Measurements from ENCODE around the gene RTBDN.
A peak's percentile ranks its signal among the peaks of the same experiment; 100 is the strongest.
"Not testable (repeated sequence)": the region's sequence is repeated elsewhere in the genome, so short reads cannot be mapped to it uniquely, and the experiment has no call there.

The RTBDN gene

DNA sequence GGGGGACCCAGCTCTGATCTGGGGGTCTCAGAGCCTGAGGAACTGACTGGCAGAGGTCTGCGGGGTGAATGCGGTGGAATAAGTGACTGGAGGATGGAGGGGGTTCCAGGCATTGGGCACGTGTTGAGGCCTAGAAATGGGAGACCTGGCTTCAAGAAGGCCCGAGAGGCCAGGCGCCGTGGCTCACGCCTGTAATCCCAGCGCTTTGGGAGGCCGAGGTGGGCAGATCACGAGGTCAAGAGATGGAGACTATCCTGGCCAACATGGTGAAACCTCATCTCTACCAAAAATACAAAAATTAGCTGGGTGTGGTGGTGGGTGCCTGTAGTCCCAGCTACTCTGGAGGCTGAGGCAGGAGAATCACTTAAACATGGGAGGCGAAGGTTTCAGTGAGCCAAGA, 16.6 kb downstream of the RTBDN start:
- not testable (repeated sequence) for DNase-seq (ENCODE audit: low spot score)

DNA sequence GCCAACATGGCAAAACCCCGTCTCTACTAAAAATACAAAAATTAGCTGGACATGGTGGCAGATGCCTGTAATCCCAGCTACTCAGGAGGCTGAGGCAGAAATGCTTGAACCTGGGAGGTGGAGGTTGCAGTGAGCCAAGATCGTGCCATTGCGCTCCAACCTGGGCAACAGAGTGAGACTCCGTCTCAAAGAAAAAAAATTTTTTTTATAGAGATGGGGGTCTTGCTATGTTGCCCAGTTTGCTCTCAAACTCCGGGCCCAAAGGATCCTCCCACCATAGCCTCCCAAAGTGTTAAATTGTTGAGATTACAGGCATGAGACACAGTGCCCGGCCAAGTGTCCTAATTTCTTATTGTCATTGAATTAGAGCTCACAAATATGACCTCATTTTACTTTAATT, 17.2 kb downstream of the RTBDN start:
- not testable (repeated sequence) for DNase-seq (ENCODE audit: low spot score)

DNA sequence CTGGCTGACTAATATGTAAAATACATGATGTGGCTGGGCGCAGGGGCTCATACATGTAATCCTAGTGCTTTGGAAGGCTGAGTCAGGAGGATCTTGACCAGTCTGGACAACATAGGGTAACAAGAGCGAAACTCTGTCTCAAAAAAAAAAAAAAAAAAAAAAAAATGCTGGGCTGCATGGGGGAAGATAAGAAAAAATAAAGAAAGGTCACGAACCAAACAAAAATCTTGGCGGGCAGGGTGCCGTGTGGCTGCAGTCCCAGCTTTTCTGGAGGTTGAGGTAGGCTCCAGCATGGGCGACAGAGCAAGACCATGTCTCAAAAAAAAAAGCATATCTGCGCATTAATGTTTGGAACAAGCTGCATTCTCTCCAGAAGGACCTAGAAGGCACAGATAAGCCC, 19.3 kb downstream of the RTBDN start:
- DNase-seq (ENCODE audit: low spot score) = no peak

DNA sequence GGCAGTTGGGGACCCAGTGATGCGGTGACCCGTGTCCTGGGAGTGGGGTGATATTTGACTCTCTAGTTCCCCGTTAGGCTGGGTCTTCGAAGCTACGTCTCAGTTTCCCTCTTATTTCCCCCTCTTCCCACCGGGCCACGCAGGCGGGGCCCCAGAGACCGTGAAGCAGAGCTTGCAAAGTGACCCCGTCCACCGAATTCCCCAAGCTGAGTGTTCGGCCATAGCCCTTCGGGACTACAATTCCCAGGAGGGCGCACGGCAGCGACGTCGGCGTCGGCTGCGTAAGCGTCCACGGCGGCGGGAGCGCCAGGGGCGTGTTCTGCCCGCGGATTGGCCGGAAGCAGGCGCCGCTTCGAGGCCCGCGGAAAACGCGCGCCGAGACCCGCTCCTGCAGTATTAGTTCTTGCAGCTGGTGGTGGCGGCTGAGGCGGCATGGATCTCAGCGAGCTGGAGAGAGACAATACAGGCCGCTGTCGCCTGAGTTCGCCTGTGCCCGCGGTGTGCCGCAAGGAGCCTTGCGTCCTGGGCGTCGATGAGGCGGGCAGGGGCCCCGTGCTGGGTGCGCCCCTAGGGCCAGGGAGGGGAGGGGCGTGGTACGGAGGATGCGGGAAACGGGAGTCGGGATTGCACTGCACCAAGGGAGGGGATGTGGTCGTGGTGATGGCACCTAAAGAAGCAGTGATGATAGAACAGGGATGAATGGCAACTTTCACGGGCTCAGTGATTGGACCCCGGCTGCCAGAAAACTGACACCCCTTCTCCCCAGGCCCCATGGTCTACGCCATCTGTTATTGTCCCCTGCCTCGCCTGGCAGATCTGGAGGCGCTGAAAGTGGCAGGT, 27.9 kb downstream of the RTBDN start, which contains the start of gene RNASEH2A:
Gene RNASEH2A (plus strand): TSS at position 343 of the 840 bp plus-strand sequence. CDS start 90 bp downstream, at position 433.
- DNase-seq (ENCODE audit: low spot score) = peak; percentile 94

DNA sequence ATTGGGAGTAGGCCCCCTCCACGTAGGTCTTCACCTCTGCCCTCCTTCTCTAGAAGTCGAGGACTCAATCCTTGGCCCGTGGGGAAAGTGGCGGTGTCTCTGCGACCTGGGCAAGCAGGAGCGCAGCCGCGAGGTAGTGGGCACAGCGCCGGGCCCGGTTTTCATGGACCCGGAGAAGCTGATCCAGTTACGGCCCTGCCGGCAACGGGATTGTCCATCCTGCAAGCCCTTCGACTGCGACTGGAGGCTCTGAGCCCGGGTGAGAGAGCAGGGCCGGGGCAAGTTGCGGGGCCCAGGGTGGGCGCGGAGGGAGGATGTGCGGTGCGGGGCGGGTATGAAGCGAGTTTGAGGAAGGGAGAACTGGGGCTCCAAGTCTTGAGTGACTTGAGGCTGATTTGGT, 30.3 kb downstream of the RTBDN start:
- DNase-seq (ENCODE audit: low spot score) = no peak

DNA sequence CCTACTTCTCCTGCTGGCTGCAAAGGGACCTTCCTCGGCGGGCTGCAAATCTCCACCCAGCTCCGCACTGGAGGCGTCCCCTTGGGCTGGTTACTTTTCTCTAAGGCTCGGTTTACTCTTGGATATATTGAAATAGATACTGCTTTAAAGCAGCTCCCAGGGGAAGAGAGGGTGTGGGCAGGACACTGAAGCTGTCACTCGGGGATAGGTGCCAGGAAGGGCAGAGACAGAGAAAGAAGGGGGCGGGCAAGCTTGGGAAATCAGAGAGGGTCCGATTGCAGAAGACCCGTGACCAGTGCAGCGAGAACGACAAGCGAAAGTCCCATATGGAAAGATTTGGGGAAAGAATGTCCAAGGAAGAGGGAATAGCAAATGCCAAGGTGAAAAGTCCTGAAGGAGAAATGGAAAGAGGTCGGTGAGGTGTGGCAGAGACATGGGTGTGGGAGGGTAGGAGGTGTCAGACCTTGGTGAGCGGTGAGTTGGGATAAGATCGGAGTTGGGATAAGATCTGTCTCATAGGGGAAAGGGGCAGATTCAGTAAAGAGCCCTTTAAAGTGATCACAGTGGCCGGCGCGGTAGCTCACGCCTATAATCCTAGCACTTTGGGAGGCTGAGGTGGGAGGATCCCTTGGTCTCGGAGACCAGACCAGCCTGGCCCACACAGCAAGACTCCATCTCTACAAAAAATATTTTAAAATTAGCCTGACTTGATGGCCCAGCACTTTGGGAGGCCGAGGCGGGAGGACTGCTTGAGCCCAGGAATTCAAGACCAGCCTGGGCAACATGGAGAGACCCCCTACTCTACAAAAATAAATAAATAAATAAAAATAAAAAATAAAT, 31.9 kb downstream of the RTBDN start:
- no peak for DNase-seq (ENCODE audit: low spot score)

DNA sequence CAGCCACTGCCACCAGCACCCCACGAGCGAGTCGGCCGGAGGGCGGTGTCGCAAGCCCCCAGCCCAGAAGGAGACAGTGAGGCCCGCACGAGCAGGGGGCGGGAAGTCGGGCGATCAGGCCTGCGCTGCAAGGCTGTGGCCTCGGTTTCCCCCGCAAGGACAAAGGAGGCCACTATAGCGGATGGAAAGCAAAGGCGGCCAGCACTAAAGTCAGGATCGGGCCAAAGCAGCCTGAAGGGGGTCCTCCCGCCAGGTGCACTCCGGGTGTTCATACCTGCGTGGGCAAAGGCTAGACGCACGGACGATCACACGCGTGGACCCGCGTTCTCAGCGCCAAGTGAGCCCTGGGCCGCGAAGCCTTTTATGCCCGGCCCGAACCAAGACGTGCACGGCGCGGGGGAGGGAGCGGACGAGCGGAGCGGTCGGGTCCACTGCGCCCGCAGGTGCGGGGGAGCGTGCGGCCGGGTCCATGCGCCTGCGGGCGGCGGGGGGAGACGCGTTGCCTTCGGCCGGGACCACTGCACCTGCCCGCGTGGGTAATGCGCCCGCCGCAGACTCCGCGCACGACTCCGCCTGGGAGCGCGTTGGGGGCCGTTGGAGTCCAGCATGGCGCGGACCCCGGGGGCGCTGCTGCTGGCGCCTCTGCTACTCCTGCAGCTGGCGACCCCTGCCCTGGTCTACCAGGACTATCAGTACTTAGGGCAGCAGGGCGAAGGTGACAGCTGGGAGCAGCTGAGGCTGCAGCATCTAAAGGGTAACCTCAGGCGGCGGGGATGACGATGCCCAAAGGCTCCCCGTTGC, 32.7 kb downstream of the RTBDN start, which contains the start of the genes PRDX2 and THSD8:
Gene PRDX2 (minus strand): TSS at position 335 of the 801 bp plus-strand sequence. CDS start 539 bp downstream, outside the sequence.
Gene THSD8 (plus strand): TSS at position 604 of the 801 bp plus-strand sequence. CDS start 3 bp downstream, at position 607.
- peak; percentile 90 for DNase-seq (ENCODE audit: low spot score)

DNA sequence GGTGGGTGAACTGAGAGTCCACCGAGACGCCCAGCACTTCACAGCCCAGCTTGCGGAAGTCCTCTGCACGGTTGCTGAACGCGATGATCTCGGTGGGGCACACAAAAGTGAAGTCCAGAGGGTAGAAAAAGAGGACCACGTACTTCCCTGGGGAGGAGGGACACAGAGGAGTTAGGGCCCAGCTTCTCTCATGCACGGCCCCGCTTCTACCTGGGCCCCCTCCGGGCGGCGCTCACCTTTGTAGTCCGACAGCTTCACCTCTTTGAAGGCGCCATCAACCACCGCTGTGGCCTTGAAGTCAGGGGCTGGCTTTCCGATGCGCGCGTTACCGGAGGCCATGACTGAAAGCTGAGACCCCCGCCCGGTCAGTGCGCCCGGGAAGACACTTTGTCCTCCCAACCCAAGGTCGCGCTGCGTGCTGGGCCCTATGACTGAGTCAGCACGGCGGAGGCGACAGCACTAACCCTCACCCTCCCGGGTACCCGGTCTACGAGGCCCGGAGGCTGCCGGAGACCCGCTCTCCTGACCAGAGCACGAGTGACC, 33.4 kb downstream of the RTBDN start:
- peak; percentile 65 for DNase-seq (ENCODE audit: low spot score)

DNA sequence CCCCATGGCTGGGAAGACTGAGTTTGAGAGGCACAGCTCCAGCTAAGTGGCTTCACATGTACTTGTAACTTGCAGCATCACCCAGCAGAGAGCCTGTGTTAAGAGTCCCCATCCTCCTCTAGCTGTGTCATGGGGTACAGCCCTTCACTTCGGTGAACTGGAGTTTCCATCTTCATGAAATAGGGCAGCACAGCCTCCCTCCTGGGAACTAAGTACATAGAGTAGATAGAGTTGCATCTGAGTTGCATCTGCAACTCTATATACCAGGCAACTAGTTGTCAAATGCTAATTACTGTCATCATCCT, 34.0 kb downstream of the RTBDN start:
- DNase-seq (ENCODE audit: low spot score) = no peak

DNA sequence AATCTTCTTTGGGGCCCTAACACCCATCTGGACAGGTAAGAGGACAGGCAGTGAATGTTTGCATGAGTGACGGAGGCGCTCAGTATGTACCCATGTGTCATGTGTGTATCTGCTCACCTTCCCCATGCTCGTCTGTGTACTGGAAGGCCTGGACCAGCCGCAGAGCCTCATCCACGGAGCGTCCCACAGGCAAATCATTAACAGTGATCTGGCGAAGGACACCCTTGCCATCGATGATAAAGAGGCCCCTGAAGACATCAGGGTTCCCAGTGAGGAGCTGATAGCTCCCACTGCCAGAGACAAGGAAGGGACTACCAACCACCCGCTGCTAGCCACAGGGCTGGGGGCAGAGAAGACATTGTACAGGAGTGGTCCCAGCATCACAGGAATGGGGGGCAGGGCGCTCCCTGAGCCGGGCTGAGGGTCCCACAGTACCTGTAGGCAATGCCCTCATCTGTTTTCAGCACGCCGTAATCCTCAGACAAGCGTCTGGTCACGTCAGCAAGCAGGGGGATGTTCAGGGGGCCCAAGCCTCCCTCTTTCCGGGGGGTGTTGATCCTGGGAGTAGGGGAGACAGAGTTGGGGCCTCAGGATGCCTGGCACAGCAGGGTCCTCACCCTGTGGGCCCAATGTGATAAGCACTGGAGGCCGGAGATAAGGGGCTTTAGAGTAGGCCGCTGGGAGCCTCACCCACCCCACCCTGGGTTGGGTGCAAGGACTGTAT, 34.5 kb downstream of the RTBDN start:
- no peak for DNase-seq (ENCODE audit: low spot score)

DNA sequence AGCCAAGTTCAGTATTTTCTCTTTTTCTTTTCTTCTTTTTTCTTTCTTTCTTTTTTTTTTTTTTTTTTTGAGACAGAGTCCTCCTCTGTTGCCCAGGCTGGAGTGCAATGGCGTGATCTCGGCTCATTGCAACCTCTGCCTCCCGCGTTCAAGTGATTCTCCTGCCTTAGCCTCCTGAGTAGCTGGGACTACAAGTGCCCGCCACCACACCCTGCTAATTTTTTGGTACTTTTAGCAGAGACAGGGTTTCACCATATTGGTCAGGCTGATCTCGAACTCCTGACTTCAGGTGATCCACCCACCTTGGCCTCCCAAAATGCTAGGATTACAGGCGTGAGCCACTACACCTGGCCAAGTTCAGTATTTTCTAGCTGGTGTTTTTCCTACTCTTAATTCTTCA, 36.8 kb downstream of the RTBDN start:
- not testable (repeated sequence) for DNase-seq (ENCODE audit: low spot score)

DNA sequence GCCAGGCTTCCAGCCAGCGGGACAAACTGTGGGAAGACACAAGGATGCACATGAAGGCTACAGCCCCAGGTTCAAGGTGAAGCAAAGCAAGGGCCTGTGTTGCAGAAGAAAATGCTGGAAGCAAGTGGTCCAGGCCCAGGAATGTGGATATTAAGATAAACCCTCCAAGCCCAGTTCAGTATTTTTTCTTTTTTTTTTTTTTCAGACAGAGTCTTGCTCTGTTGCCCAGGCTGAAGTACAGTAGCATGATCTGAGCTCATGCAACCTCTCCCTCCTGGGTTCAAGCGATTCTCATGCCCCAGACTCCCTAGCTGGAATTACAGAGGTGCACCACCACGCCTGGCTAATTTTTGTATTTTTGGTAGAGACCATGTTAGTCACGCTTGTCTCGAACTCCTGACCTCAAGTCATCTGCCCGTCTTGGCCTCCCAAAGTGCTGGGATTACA, 37.2 kb downstream of the RTBDN start:
- DNase-seq (ENCODE audit: low spot score) = no peak

DNA sequence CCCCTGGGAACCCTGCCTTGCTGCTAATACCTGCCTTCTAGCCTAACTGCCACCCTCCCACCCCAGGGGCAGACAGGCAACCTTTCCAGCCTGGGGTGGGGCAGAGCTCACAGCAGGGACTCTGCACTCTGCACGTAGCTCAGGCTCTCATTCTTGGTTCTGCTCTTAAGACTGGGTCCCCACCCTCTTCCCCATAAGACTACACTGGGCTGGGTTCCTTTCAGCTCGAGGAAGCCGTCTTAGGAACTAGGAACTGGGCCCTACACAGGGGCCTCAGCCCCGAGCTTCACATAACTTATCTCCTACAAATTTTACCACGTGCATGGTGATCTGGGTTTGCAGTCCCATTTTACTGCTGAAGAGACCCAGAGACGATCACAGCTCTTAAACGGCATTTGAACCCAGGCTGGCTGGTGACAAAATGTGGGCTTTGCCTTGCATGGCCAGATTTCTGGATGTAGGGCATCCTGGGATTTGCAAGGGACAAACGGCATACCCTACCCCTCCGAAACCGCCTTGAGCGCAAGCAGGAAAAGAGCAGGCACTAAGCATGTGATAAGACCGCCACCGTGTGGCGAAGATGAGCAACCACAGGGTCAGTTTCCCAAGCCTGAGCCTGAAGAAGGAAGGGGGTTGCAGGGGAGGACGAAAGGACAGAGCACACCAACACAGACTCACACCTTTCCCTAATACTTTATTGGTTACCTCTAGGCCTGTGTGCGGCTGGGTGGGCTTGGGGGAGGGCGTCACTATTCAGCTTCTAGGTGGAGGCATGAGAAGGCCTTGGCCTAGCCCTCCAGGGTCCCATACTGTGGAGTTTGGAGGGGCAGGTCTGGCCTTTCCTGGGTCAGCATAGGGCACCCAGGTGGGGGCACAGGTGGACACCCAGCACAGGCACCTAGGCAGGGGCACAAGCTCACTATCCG, 38.0 kb downstream of the RTBDN start:
- peak; percentile 87 for DNase-seq (ENCODE audit: low spot score)

DNA sequence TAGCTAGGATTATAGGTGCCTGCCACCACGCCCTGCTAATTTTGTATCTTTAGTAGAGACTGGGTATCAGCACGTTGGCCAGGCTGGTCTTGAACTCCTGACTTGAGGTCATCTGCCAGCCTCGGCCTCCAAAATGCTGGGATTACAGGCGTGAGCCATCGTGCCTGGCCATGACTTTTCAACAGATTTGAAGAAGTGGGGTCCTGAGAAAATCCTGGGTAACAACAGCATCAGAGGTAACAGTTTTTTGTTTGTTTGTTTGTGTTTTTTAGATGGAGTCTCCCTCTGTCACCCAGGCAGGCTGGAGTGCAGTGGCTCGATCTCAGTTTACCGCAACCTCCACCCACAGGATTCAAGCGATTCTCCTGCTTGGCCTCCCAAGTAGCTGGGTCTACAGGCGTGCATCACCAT, 39.4 kb downstream of the RTBDN start:
- no peak for DNase-seq (ENCODE audit: low spot score)

DNA sequence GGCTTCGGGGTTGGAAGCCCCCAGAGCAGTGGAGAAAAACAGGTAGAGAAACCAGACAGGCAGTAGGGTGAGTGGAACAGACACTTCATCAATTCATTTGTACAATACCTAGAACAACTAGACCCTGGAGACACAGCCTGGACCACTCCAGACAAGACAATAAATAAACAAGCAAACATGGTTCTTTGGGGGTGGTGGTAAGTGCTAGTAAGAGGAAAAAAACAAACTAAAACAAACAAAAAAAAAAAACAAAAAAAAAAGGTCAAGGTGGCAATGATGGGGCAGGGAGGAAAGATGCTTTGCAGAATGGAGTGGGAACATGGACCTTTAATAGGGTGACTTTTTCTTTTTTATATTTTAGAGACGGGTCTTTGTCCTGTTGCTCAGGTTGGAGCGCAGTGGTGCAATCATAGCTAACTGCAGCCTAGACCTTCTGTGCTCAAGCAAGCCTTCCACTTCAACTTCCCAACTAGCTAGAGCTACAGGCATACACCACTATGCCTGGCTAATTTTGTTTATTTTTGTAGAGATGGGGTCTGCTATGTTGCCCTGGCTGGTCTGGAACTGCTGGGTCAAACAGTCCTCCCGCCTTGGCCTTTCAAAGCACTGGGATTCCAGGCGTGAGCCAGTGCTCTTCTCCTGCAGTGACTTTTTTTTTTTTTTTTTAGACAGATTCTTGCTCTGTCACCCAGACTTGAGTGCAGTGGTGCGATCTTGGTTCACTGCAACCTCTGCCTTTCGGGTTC, 40.0 kb downstream of the RTBDN start:
- DNase-seq (ENCODE audit: low spot score) = no peak

DNA sequence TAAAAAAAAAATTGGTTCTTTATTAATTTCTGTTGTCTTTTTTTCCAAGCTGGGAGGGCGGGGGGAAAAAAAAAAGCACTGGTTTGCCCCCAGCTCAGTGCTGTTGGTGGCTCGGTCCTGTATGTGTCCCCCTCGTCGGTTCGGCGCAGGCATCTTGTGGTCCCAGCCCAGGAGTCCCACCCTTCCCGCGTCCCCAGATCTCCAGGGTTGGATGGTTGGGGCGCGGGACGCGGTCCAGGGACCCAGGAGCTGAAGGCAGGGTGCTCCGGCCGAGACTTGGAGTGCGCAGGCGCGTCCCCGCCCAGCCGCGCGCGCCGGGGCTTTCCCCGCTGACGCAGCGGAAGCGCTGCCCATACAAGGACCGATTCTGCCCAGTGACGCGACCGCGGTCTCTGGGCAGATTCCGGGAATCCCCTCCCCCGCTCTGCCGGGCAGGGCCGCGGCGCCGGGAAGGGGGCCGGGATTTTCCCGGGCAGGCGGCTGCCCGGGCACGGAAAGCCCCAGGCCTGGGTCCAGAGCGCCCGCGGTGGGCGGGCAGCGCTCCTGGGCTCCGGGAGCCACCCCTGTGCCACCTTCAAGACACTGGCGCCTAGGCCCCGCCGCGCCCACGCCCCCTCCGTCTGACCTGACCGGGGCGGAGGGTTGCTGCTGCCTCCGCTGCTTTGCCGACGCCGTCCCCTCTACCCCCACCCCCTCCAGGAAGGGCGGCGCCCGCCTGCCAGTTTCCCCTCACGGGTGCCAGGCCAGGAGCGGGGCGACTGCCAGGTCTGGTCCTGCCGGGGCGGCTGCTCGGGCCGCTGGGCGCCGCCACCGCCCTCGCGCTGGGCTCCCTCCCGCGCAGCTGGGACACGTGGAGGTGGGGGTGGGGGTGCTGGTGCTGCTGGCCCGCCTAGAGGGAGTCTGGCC, 40.8 kb downstream of the RTBDN start:
- DNase-seq (ENCODE audit: low spot score) = peak; percentile 95

DNA sequence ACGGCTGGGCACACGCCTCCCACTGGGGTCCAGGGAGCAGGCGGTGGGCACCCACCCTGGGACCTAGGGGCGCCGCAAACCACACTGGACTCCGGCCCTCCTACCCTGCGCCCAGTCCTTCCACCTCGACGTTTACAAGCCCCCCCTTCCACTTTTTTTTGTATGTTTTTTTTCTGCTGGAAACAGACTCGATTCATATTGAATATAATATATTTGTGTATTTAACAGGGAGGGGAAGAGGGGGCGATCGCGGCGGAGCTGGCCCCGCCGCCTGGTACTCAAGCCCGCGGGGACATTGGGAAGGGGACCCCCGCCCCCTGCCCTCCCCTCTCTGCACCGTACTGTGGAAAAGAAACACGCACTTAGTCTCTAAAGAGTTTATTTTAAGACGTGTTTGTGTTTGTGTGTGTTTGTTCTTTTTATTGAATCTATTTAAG, 41.5 kb downstream of the RTBDN start:
- DNase-seq (ENCODE audit: low spot score) = no peak

Data from ecto neural progenitor cell (in vitro differentiated cells).